Globus pallidus (tissue), 1 donor: Measurements from ENCODE around the gene MBD6.
"Not testable (repeated sequence)": the region's sequence is repeated elsewhere in the genome, so short reads cannot be mapped to it uniquely, and the experiment has no call there.

Experiments used
- DNase-seq: peaks from one replicate; pipeline ENCODE4 v3.0.0-alpha.2; 2015; ENCODE audit warnings: low spot score

MBD6 gene

GRCh38 chr12:57549909-57550640 lies 27.5 kb downstream of the MBD6 start, which contains the start of gene KIF5A:
Gene KIF5A (plus strand): TSS chr12:57550044. CDS start chr12:57550272, 228 bp downstream.
- DNase-seq, result peak; percentile 46

- DNase-seq, result no peak
These were observed 28.3 kb downstream of the MBD6 start for GRCh38 chr12:57550641-57551549.

DNA sequence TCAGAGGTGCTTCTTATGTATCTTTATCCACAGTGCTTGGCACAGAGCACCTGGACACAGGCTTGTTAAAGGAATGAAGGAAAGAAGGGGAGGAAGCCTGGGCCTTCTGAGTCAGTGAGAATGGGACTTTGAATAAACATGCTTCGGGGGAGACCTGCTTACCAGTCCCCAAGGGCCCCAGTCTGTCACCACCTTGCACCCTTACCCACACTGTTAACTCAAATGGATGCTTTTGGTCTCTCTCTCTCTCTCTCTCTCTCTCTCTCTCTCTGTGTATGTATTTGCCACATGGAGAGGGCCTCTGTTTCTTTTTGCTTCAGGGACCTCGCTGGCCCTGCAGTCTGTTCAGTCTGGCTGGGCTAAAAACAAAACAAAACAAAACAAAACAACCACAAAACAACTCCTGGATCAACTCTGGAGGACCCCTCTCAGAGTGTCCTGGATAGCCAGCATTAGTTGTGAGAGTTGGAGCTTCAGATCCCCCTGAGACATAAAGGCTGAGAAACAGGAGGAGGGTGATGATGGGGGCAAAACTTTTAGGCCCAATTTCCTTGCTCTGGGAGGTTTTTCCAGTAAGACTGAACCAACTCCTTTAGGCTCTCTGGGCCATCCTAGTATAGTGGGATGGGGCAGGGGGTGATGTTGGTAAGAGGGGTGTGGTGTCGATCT lies 29.1 kb downstream of the MBD6 start:
- DNase-seq, result no peak

- no peak for DNase-seq
These were observed 29.7 kb downstream of the MBD6 start for GRCh38 chr12:57552306-57552651.

- no peak for DNase-seq
These were observed 30.2 kb downstream of the MBD6 start for GRCh38 chr12:57552835-57553313.

GRCh38 chr12:57553343-57554202 lies 30.9 kb downstream of the MBD6 start:
- no peak for DNase-seq

GRCh38 chr12:57554453-57554852 lies 31.8 kb downstream of the MBD6 start:
- no peak for DNase-seq

- no peak for DNase-seq
These were observed 32.3 kb downstream of the MBD6 start for GRCh38 chr12:57554897-57555296.

DNA sequence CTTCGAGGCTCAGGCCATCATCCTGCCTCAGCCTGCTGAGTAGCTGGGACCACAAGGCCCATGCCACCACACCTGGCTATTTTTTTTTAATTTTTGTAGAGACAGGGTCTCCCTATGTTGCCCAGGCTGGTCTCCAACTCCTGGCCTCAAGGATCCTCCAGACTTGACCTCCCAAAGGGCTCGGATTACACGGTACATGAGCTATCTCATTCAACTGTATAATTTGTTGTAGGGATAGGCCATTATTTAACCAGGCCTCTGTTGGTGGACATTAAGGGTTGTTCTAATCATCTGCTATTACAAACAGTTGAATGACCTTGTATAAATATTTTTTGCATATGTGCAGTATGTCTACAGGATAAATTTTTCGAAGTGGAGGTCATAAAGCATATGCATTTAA lies 36.2 kb downstream of the MBD6 start:
- DNase-seq, result no peak

DNA sequence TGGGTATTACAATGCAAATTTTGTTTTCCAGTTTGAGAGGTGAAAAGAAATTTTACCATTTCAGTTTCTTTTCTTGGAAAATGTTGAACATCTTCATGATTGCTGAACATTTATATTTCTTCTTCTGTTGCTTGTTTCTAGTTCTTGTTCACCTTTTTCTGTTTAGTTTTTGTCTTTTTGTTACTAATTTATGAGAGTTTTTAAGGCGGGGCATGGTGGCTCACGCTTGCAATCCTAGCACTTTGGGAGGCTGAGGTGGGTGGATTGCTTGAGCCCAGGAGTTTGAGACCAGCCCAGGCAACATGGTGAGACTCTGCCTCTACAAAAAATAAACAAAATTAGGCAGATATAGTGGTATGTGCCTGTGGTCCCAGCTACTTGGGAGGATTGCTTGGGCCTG lies 37.9 kb downstream of the MBD6 start:
- no peak for DNase-seq

- not testable (repeated sequence) for DNase-seq
These were observed 38.5 kb downstream of the MBD6 start for GRCh38 chr12:57561117-57561516.

GRCh38 chr12:57563358-57563757 lies 40.7 kb downstream of the MBD6 start:
- no peak for DNase-seq

DNA sequence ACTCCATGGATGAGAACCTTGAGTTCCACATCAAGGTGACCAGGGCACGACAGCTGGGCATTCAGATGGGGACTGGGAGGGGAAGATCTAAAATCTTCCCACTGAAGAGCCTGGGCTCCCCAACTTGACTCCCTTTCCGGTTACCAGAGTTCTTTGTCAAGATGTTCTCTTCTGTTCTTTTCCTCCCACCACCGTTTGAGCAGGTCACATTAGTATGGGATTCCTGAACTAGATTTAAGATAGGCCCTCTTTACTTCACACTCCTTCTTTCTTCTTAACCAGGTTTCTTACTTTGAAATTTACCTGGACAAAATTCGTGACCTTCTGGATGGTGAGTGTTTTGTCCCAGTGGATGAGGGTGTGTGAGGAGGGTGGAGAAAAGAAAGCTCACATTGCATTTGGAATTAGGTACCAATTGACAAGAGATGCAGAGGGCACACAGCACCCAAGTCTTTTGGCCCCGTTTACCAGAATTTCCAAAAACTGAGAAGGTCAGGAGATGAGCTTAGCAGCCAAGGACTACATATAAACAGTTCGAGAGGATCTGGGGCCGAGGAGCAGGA lies 41.6 kb downstream of the MBD6 start:
- no peak for DNase-seq

GRCh38 chr12:57568838-57569237 lies 46.2 kb downstream of the MBD6 start:
- no peak for DNase-seq

- DNase-seq, result no peak
These were observed 47.2 kb downstream of the MBD6 start for GRCh38 chr12:57569858-57570257.

GRCh38 chr12:57570438-57570837 lies 47.8 kb downstream of the MBD6 start:
- not testable (repeated sequence) for DNase-seq

DNA sequence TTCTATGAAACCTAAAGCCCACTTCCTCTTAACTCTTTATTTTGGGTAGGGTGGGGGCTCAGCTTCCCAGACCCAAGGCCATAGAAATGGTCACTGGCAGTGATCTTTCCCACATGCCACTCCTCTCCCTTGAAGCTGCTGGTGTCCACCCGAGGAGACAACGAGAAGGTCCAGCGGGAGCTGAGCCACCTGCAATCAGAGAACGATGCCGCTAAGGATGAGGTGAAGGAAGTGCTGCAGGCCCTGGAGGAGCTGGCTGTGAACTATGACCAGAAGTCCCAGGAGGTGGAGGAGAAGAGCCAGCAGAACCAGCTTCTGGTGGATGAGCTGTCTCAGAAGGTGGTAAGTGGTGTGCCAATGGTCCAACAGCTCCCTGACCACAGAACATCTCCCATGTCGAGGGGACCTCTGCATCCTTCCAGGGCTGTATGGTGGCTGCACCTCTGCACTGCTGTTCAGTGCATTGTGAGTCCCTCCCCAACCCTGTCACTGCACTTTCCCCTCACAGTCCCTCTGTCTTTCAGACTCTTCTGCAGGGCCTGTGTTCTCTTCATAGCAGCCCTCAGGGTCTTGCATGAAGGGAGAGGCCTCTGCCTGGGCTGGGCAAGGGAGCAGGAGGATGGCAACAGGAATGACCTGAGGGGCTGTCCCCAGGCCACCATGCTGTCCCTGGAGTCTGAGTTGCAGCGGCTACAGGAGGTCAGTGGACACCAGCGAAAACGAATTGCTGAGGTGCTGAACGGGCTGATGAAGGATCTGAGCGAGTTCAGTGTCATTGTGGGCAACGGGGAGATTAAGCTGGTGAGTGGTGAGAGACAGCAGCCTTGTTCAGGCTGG lies 49.5 kb downstream of the MBD6 start:
- no peak for DNase-seq

DNA sequence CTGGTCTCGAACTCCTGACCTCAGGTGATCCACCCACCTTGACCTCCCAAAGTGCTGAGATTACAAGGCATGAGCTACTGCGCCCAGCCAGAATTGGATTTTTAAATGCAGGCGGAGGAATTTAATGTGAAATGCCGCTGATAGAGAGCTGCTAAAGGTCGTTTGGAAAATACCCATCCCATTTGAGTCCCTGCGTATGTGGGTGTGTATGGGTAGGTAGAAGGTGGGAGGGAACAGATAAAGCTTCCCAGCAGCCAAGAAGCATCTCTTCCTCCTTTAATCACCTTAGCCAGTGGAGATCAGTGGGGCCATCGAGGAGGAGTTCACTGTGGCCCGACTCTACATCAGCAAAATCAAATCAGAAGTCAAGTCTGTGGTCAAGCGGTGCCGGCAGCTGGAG lies 52.2 kb downstream of the MBD6 start:
- DNase-seq, result no peak

GRCh38 chr12:57575771-57576612 lies 53.4 kb downstream of the MBD6 start:
- DNase-seq, result no peak
